ENCODE results near the gene KIAA0319L. TPM values are rescaled to one million over a fixed set of nuclear protein-coding genes. Genes with fewer than 3 reads are reported as not detected.

The KIAA0319L gene
- total RNA-seq, 2 donors from 2014 or later = 58.6 to 88.8 TPM

DNA sequence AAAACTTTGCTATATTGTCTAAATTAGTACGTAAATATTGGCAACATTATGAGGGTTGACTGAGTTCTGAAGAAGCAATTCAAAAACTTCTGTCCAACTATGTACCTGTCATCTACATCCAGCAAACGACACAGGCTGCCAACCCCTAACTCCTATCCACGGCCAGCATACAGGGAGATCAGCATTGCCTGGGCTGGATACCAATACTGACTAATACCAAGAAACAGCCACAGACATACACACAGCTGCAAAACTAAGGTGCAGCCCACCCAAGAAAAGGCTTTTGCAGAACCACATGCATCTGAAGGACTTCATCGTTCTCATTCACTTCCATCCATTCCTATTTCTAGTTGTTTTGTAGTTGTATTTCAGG is 2.0 kb downstream of the KIAA0319L start:
- Mint-ChIP-seq H3K27ac (peak overlapping the region; percentile 97), H3K4me1 (ENCODE audit: low read depth in 2 of 2) (peaks cover 37 to 39% of the 10 kb centered on the region in 2 donors), H3K4me3 (peak overlapping the region; percentile 100), H3K36me3 (no peaks in the 10 kb centered on the region), H3K9me3 (no peaks in the 10 kb centered on the region), H3K27me3 (no peaks in the 10 kb centered on the region)
- DNase-seq (ENCODE audit: low spot score) (no peak), ATAC-seq (no peak)

GRCh38 chr1:35554266-35555211 is 2.7 kb downstream of the KIAA0319L start:
- H3K4me3 Mint-ChIP-seq = peak overlapping the region; percentile 100
- peaks cover 33 to 37% of the 10 kb centered on the region in 2 donors for H3K4me1 Mint-ChIP-seq (ENCODE audit: low read depth in 2 of 2)
- peak overlapping the region in 1 of 2 donors; percentile 97 for H3K27ac Mint-ChIP-seq
- H3K27me3 Mint-ChIP-seq = no peaks in the 10 kb centered on the region
- ATAC-seq (no peak), DNase-seq (ENCODE audit: low spot score) (no peak)
- H3K9me3 Mint-ChIP-seq = no peaks in the 10 kb centered on the region
- no peaks in the 10 kb centered on the region for H3K36me3 Mint-ChIP-seq

DNA sequence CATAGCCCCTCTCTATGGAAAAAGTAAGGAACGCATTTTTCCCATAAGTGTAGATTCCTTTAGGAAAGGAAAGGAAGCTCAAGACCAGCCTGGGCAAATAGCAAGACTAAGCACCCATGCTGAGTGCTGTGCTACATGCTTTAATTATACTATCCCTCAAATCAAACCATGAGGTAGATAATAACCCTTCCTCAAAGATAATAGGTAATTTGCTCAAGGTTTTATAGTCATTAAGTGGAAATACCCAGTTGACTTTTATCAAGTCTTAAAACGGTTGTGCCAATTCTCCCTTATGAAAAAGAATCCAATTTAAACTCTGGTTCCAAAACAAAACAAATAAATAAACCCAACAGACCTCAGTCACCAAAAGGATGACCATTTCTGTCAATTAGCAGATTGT is 3.4 kb downstream of the KIAA0319L start:
- no peaks in the 10 kb centered on the region for H3K9me3 Mint-ChIP-seq
- no peaks in the 10 kb centered on the region for H3K27me3 Mint-ChIP-seq
- H3K36me3 Mint-ChIP-seq = no peaks in the 10 kb centered on the region
- no peak for DNase-seq (ENCODE audit: low spot score)
- H3K4me1 Mint-ChIP-seq (ENCODE audit: low read depth in 2 of 2) = peaks cover 30 to 33% of the 10 kb centered on the region in 2 donors
- no peak overlapping the region for H3K4me3 Mint-ChIP-seq
- no peak for ATAC-seq
- H3K27ac Mint-ChIP-seq = no peak overlapping the region

DNA sequence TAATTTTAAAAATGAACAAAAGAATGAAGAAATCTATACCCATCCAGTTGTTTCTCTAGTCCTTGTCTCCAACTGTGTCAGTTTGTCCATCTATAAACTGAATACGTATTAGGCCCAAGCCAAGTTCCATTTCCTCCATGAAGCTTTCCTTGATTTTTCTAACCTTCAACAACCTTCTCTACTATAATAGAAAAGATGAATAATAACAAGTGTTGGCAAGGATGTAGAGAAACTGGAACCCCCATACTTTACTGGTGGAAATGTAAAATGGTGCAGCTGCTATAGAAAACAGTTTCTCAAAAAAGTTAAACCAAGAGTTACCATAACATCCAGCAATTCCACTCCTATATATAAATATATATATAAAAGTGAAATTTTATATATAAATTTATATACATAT is 10.6 kb downstream of the KIAA0319L start:
- ATAC-seq (no peak), DNase-seq (ENCODE audit: low spot score) (no peak)
- H3K27ac Mint-ChIP-seq = no peak overlapping the region
- peaks cover 22 to 30% of the 10 kb centered on the region in 2 donors for H3K4me1 Mint-ChIP-seq (ENCODE audit: low read depth in 2 of 2)
- H3K27me3 Mint-ChIP-seq = no peaks in the 10 kb centered on the region
- H3K9me3 Mint-ChIP-seq = no peaks in the 10 kb centered on the region
- peaks cover 11% of the 10 kb centered on the region for H3K36me3 Mint-ChIP-seq
- no peak overlapping the region for H3K4me3 Mint-ChIP-seq

- DNase-seq (ENCODE audit: low spot score) (no peak), ATAC-seq (peak; percentile 82 to 86)
- H3K27ac Mint-ChIP-seq = no peak overlapping the region
- H3K27me3 Mint-ChIP-seq = no peaks in the 10 kb centered on the region
- peaks cover 11% of the 10 kb centered on the region for H3K36me3 Mint-ChIP-seq
- peaks cover 31 to 40% of the 10 kb centered on the region in 2 donors for H3K4me1 Mint-ChIP-seq (ENCODE audit: low read depth in 2 of 2)
- H3K9me3 Mint-ChIP-seq = no peaks in the 10 kb centered on the region
- no peak overlapping the region for H3K4me3 Mint-ChIP-seq
These were observed 12.2 kb downstream of the KIAA0319L start for GRCh38 chr1:35544976-35545375.

DNA sequence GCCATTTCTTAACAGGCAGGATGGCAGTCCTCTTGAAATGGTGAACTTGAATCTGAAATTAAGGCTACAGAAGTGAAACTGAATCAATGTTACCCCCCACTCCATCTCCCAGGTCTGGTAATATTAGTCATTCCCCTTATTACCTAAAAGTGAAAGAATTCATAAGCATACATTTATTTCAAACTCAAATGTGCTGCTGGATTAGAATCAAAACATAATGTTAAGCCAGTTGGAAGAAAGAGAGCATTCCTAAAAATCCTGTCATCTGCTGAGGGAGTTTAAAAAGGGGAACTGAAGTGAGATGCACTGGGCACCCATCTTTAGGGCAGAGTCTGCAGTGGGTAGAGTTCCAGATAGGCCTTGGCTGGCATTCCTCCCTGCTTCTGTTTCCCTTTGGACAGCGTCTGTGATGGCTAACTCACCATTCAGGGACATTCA is 17.4 kb downstream of the KIAA0319L start:
- no peak for DNase-seq (ENCODE audit: low spot score)
- ATAC-seq = peak; percentile 65 to 85
- H3K27ac Mint-ChIP-seq = peak overlapping the region; percentile 88 to 93
- no peaks in the 10 kb centered on the region for H3K27me3 Mint-ChIP-seq
- no peaks in the 10 kb centered on the region for H3K9me3 Mint-ChIP-seq
- H3K4me1 Mint-ChIP-seq (ENCODE audit: low read depth in 2 of 2) = peaks cover 37 to 46% of the 10 kb centered on the region in 2 donors
- peak overlapping the region; percentile 74 for H3K4me3 Mint-ChIP-seq
- H3K36me3 Mint-ChIP-seq = peaks cover 4% of the 10 kb centered on the region

- no peaks in the 10 kb centered on the region for H3K9me3 Mint-ChIP-seq
- peaks cover 38 to 44% of the 10 kb centered on the region in 2 donors for H3K4me1 Mint-ChIP-seq (ENCODE audit: low read depth in 2 of 2)
- H3K36me3 Mint-ChIP-seq = peaks cover 4% of the 10 kb centered on the region
- H3K27me3 Mint-ChIP-seq = no peaks in the 10 kb centered on the region
- H3K4me3 Mint-ChIP-seq = peak overlapping the region; percentile 74
- peak overlapping the region; percentile 88 to 93 for H3K27ac Mint-ChIP-seq
- DNase-seq (ENCODE audit: low spot score) (no peak), ATAC-seq (peak; percentile 80 to 81)
These were observed 18.0 kb downstream of the KIAA0319L start for GRCh38 chr1:35539073-35539823.

DNA sequence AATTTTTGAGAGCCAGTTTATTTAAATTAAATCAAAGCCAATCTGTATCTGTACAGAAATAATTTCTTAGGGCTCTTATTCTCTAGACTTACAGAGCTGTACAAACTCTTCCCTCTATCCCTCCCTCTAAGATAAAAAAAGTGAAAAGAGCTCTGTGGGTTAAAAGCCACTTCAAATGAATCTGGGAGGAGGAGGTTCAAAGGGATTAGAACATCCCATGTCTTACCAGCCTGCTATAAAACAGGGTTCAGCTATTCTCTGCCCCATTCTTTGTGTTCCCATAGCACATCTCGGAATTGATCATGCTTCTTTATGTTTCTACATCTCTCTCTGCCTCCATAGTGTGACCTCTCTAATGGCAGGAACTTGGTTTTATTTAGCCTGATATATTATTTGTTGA is 19.4 kb downstream of the KIAA0319L start:
- no peak overlapping the region for H3K27ac Mint-ChIP-seq
- H3K9me3 Mint-ChIP-seq = no peaks in the 10 kb centered on the region
- DNase-seq (ENCODE audit: low spot score) (no peak), ATAC-seq (no peak)
- peaks cover 33 to 40% of the 10 kb centered on the region in 2 donors for H3K4me1 Mint-ChIP-seq (ENCODE audit: low read depth in 2 of 2)
- peak overlapping the region; percentile 34 for H3K4me3 Mint-ChIP-seq
- H3K36me3 Mint-ChIP-seq = no peaks in the 10 kb centered on the region
- H3K27me3 Mint-ChIP-seq = no peaks in the 10 kb centered on the region

DNA sequence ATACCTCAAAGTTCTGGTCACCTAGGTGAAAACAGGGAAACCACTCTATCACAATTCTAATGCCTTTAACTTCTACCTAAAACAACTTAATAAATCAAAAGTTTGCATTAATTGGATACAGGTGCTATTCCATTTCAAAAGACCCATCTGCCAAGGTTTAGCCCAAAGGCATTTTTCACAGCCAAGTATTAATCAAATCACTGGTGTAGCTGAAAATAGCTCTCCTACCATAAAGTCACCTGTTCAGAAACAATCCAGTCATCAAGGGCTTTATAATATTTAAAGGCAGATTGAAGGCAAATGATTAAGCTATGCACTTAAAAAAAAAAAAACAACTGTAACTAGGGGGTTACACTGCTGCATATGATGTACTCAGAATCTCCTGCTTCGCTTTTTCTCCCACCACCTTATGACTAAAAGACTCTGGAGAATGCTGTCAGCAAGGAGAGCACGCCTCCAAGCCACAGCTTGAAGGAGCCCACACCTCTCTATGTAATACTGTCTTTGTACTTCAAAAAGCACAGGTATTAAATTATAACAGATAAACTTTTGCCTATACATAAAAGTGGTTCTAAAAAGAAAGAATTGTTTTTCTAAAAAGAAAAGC is 20.5 kb downstream of the KIAA0319L start:
- H3K4me3 Mint-ChIP-seq = no peak overlapping the region
- H3K4me1 Mint-ChIP-seq (ENCODE audit: low read depth in 2 of 2) = peaks cover 30 to 39% of the 10 kb centered on the region in 2 donors
- peak overlapping the region in 1 of 2 donors; percentile 23 for H3K27ac Mint-ChIP-seq
- H3K27me3 Mint-ChIP-seq = no peaks in the 10 kb centered on the region
- no peak for DNase-seq (ENCODE audit: low spot score)
- no peak for ATAC-seq
- H3K36me3 Mint-ChIP-seq = no peaks in the 10 kb centered on the region
- H3K9me3 Mint-ChIP-seq = no peaks in the 10 kb centered on the region

- no peak overlapping the region for H3K27ac Mint-ChIP-seq
- peaks cover 4% of the 10 kb centered on the region for H3K9me3 Mint-ChIP-seq
- peaks cover 22 to 34% of the 10 kb centered on the region in 2 donors for H3K4me1 Mint-ChIP-seq (ENCODE audit: low read depth in 2 of 2)
- H3K36me3 Mint-ChIP-seq = peaks cover 6% of the 10 kb centered on the region
- DNase-seq (ENCODE audit: low spot score) (no peak), ATAC-seq (no peak)
- H3K27me3 Mint-ChIP-seq = no peaks in the 10 kb centered on the region
- no peak overlapping the region for H3K4me3 Mint-ChIP-seq
These were observed 22.0 kb downstream of the KIAA0319L start for GRCh38 chr1:35535243-35535642.

DNA sequence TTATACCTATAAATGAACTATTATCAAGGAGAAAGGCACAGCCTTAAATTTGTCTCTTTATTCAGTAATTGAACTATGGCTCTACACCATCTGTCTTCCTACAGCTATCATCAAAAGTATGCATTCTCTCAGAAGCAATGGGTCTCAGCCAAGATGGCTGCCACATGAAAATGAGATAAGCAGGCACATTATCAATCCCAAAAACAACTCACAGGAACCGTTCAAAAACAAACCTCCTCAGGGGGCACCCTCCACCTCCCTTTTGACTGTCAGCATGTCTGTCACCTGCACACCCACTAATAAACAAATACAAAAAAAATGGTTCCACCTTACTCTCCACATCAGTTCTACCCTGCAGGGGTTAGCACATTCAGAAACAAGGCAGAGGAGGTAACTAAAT is 23.6 kb downstream of the KIAA0319L start:
- no peak overlapping the region for H3K4me3 Mint-ChIP-seq
- ATAC-seq (no peak), DNase-seq (ENCODE audit: low spot score) (no peak)
- H3K27ac Mint-ChIP-seq = no peak overlapping the region
- peaks cover 6% of the 10 kb centered on the region for H3K9me3 Mint-ChIP-seq
- peaks cover 6 to 17% of the 10 kb centered on the region in 2 donors for H3K4me1 Mint-ChIP-seq (ENCODE audit: low read depth in 2 of 2)
- H3K36me3 Mint-ChIP-seq = peaks cover 19% of the 10 kb centered on the region
- no peaks in the 10 kb centered on the region for H3K27me3 Mint-ChIP-seq

DNA sequence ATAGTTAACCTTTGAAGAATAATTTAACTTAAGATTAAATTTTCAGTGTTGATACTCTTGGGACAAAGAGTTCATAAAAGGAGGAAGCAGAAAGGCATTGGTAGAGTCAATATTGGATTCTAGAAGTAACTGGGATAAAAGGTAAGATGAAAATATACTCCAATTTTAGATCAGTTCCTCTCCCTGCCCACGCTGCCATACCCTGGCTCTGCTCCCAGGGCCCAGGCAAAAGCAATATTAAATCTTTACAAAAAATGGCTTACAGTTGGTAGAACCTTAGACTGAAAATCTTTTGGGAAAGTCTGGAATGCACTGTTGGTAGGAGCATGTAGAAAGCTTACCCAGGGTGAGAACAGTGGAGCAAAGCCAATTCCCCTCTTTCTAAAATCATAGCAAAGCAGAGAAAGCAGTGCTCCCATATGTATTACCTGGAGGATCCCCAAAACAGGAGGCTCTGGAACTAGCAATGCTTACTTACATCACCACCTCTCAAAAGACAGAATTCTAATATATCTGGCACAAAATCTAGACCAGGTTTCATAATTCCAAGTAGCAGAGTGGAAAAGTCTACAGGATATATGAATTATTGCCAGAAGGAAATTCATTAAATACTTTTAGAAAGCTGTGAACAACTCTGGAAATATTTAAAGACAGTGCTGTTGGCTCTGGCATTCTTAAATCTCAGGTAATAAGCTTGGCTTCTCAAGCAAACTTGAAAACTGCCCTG is 24.5 kb downstream of the KIAA0319L start:
- Mint-ChIP-seq H3K4me1 (ENCODE audit: low read depth in 2 of 2) (peaks cover 3 to 16% of the 10 kb centered on the region in 2 donors), H3K27ac (no peak overlapping the region), H3K9me3 (peaks cover 6% of the 10 kb centered on the region), H3K4me3 (no peak overlapping the region), H3K27me3 (no peaks in the 10 kb centered on the region), H3K36me3 (peaks cover 23% of the 10 kb centered on the region)
- DNase-seq (ENCODE audit: low spot score) = no peak
- no peak for ATAC-seq

DNA sequence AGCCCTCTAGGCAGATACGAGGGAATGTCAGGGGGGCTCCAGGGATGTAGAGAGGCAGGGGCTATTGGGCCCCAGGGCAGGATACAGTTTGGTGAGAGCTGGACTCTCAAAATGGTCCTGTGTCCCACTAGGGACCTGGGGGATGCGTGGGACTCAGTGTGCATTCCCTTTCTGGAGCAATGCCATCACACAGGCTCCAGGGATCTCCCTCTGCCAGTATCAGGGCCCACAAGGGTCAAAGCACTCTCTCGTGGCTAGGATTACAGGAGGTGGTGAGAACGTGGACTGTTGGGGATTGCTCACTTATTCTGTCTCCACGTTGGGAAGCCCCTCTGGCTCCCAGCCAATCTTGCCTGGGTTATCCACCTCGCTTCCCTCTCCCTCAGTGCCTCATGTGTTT is 25.8 kb downstream of the KIAA0319L start:
- H3K4me3 Mint-ChIP-seq = no peak overlapping the region
- H3K9me3 Mint-ChIP-seq = peaks cover 6% of the 10 kb centered on the region
- ATAC-seq = no peak
- peaks cover 3 to 6% of the 10 kb centered on the region in 2 donors for H3K4me1 Mint-ChIP-seq (ENCODE audit: low read depth in 2 of 2)
- peaks cover 29% of the 10 kb centered on the region for H3K36me3 Mint-ChIP-seq
- no peaks in the 10 kb centered on the region for H3K27me3 Mint-ChIP-seq
- DNase-seq (ENCODE audit: low spot score) = no peak
- H3K27ac Mint-ChIP-seq = no peak overlapping the region
